Limb (tissue), 2 donors: Measurements from ENCODE around the gene NPSR1.
A peak's percentile ranks its signal among the peaks of the same experiment; 100 is the strongest.
"Not testable (repeated sequence)": the region's sequence is repeated elsewhere in the genome, so short reads cannot be mapped to it uniquely, and the experiment has no call there.

Experiments
- DNase-seq, 2 donors: peaks; one replicate each; pipeline ENCODE4 v3.0.0-alpha.2; 2016; ENCODE audit errors: extremely low spot score in 2 of 2

Gene NPSR1

GRCh38 chr7:34757570-34758110 lies 99.6 kb downstream of the NPSR1 start:
- DNase-seq: no peak

GRCh38 chr7:34758111-34758601 lies 100.1 kb downstream of the NPSR1 start:
- DNase-seq: no peak

GRCh38 chr7:34759477-34760125 lies 101.6 kb downstream of the NPSR1 start:
- DNase-seq: no peak

GRCh38 chr7:34760271-34760670 lies 102.3 kb downstream of the NPSR1 start:
- DNase-seq: no peak

- no peak for DNase-seq
These were observed 103.2 kb downstream of the NPSR1 start for GRCh38 chr7:34761206-34761605.

- DNase-seq: no peak
These were observed 103.6 kb downstream of the NPSR1 start for GRCh38 chr7:34761627-34762026.

GRCh38 chr7:34762764-34763163 lies 104.7 kb downstream of the NPSR1 start:
- no peak for DNase-seq

- no peak for DNase-seq
These were observed 114.4 kb downstream of the NPSR1 start for GRCh38 chr7:34772296-34772938.

- no peak for DNase-seq
These were observed 118.8 kb downstream of the NPSR1 start for GRCh38 chr7:34776748-34777358.

GRCh38 chr7:34780546-34780945 lies 122.5 kb downstream of the NPSR1 start:
- no peak for DNase-seq

- DNase-seq: no peak
These were observed 129.6 kb downstream of the NPSR1 start for GRCh38 chr7:34787586-34787985.

- no peak for DNase-seq
These were observed 148.8 kb downstream of the NPSR1 start for GRCh38 chr7:34806831-34807230.

GRCh38 chr7:34807548-34808340 lies 149.7 kb downstream of the NPSR1 start:
- DNase-seq: no peak

GRCh38 chr7:34814203-34814842 lies 156.3 kb downstream of the NPSR1 start:
- DNase-seq: not testable (repeated sequence)

GRCh38 chr7:34821932-34822558 lies 164.0 kb downstream of the NPSR1 start:
- no peak for DNase-seq

- DNase-seq: peak in 1 of 2 donors; percentile 62
These were observed 165.7 kb downstream of the NPSR1 start for GRCh38 chr7:34823650-34824258.

- no peak for DNase-seq
These were observed 167.2 kb downstream of the NPSR1 start for GRCh38 chr7:34825221-34825620.

GRCh38 chr7:34830390-34830789 lies 172.4 kb downstream of the NPSR1 start:
- DNase-seq: no peak

- DNase-seq: no peak
These were observed 173.4 kb downstream of the NPSR1 start for GRCh38 chr7:34831436-34831835.

GRCh38 chr7:34832020-34832419 lies 174.0 kb downstream of the NPSR1 start:
- no peak for DNase-seq
